Stimulated activated CD4-positive, alpha-beta T cell treated with anti-CD3 and anti-CD28 coated beads, Interleukin-15, amount 100 ng/mL, for 1 hour (primary cell): Measurements from ENCODE around the gene RETREG3.
"Not testable (repeated sequence)": the region's sequence is repeated elsewhere in the genome, so short reads cannot be mapped to it uniquely, and the experiment has no call there.

ENCODE experiments used
- DNase-seq, 2 donors: peaks; one replicate each; pipeline ENCODE4 v3.0.0-alpha.2; 2020; ENCODE audit warnings: low read depth in 1 of 2, low spot score in 1 of 2

RETREG3 gene

GRCh38 chr17:42613699-42614295 lies 4.6 kb upstream of the RETREG3 start:
- no peak for DNase-seq

- DNase-seq: no peak
Observed at GRCh38 chr17:42612013-42612412, 2.8 kb upstream of the RETREG3 start.

GRCh38 chr17:42609814-42610801 lies 934 bp upstream of the RETREG3 start:
- not testable (repeated sequence) for DNase-seq

- DNase-seq: no peak
Observed at GRCh38 chr17:42608305-42609181, 631 bp downstream of the RETREG3 start.

GRCh38 chr17:42607769-42608168 lies 1.4 kb downstream of the RETREG3 start:
- no peak for DNase-seq

GRCh38 chr17:42603318-42603717 lies 5.9 kb downstream of the RETREG3 start:
- no peak for DNase-seq

GRCh38 chr17:42598905-42599304 lies 10.3 kb downstream of the RETREG3 start:
- DNase-seq: no peak

- DNase-seq: no peak
Observed at GRCh38 chr17:42596386-42596785, 12.8 kb downstream of the RETREG3 start.

- no peak for DNase-seq
Observed at GRCh38 chr17:42591411-42591810, 17.8 kb downstream of the RETREG3 start.

- no peak for DNase-seq
Observed at GRCh38 chr17:42590886-42591285, 18.3 kb downstream of the RETREG3 start.

GRCh38 chr17:42586514-42587230 lies 22.5 kb downstream of the RETREG3 start:
- DNase-seq: no peak

GRCh38 chr17:42585353-42585752 lies 23.8 kb downstream of the RETREG3 start:
- no peak for DNase-seq

GRCh38 chr17:42584880-42585279 lies 24.3 kb downstream of the RETREG3 start:
- DNase-seq: no peak

- DNase-seq: no peak
Observed at GRCh38 chr17:42581744-42582270, 27.4 kb downstream of the RETREG3 start.

- DNase-seq: no peak
Observed at GRCh38 chr17:42579794-42580551, 29.2 kb downstream of the RETREG3 start.

GRCh38 chr17:42578282-42578869 lies 30.8 kb downstream of the RETREG3 start:
- DNase-seq: peak; percentile 27 to 62

GRCh38 chr17:42577532-42578281 lies 31.5 kb downstream of the RETREG3 start, which contains the start of gene PSMC3IP:
Gene PSMC3IP (minus strand): TSS chr17:42577729. CDS start chr17:42577686, 43 bp downstream.
- peak; percentile 79 to 89 for DNase-seq

GRCh38 chr17:42577140-42577531 lies 32.0 kb downstream of the RETREG3 start:
- no peak for DNase-seq
